ENCODE data around the gene ST6GALNAC3. TPM values are rescaled to one million over a fixed set of nuclear protein-coding genes. Genes with fewer than 3 reads are reported as not detected.

Gene ST6GALNAC3
- total and polyA plus RNA-seq, 2 donors from 2014 or later: 8.8 to 15.8 TPM

- no peak for FAIRE-seq
- no peak for DNase-seq
- no peaks in the 10 kb centered on the region for H3K27me3 ChIP-seq (ENCODE audit: control insufficient read depth, insufficient read depth, low read length)
- TF ChIP-seq, protein P1, sequence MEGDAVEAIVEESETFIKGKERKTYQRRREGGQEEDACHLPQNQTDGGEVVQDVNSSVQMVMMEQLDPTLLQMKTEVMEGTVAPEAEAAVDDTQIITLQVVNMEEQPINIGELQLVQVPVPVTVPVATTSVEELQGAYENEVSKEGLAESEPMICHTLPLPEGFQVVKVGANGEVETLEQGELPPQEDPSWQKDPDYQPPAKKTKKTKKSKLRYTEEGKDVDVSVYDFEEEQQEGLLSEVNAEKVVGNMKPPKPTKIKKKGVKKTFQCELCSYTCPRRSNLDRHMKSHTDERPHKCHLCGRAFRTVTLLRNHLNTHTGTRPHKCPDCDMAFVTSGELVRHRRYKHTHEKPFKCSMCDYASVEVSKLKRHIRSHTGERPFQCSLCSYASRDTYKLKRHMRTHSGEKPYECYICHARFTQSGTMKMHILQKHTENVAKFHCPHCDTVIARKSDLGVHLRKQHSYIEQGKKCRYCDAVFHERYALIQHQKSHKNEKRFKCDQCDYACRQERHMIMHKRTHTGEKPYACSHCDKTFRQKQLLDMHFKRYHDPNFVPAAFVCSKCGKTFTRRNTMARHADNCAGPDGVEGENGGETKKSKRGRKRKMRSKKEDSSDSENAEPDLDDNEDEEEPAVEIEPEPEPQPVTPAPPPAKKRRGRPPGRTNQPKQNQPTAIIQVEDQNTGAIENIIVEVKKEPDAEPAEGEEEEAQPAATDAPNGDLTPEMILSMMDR (IDR thresholded peaks at IDR 0.05; ENCODE audit: borderline replicate concordance, extremely low read depth, insufficient read depth): no peak
- H3K9ac ChIP-seq (ENCODE audit: low read length in 3 of 3): no peak overlapping the region
- H3K36me3 ChIP-seq (ENCODE audit: control insufficient read depth in 2 of 3, insufficient read depth in 3 of 3, low read length in 3 of 3): no peaks in the 10 kb centered on the region
- H3K9me3 ChIP-seq (ENCODE audit: control insufficient read depth in 2 of 3, insufficient read depth in 1 of 3, low read length in 3 of 3): no peaks in the 10 kb centered on the region
- intact Hi-C loops (cut with DNase I): no loop called here
- no peak overlapping the region for H3K27ac ChIP-seq (ENCODE audit: low read depth in 2 of 2, low read length in 2 of 2)
- H3K4me1 ChIP-seq (ENCODE audit: control insufficient read depth in 2 of 3, insufficient read depth in 2 of 3, low read depth in 1 of 3, low read length in 3 of 3): no peaks in the 10 kb centered on the region
- no peak overlapping the region for H3K4me3 ChIP-seq (ENCODE audit: low read length in 3 of 3)
These were observed 456.4 kb downstream of the ST6GALNAC3 start for GRCh38 chr1:76530953-76531352.

GRCh38 chr1:76541618-76542017 lies 467.1 kb downstream of the ST6GALNAC3 start:
- DNase-seq (no peak), FAIRE-seq (no peak)
- H3K9me3 ChIP-seq (ENCODE audit: control insufficient read depth in 2 of 3, insufficient read depth in 1 of 3, low read length in 3 of 3): no peaks in the 10 kb centered on the region
- H3K9ac ChIP-seq (ENCODE audit: low read length in 3 of 3): no peak overlapping the region
- H3K27ac ChIP-seq (ENCODE audit: low read depth in 2 of 2, low read length in 2 of 2): no peak overlapping the region
- H3K4me3 ChIP-seq (ENCODE audit: low read length in 3 of 3): no peak overlapping the region
- H3K4me1 ChIP-seq (ENCODE audit: control insufficient read depth in 2 of 3, insufficient read depth in 2 of 3, low read depth in 1 of 3, low read length in 3 of 3): no peaks in the 10 kb centered on the region
- H3K27me3 ChIP-seq (ENCODE audit: control insufficient read depth, insufficient read depth, low read length): no peaks in the 10 kb centered on the region
- no peaks in the 10 kb centered on the region for H3K36me3 ChIP-seq (ENCODE audit: control insufficient read depth in 2 of 3, insufficient read depth in 3 of 3, low read length in 3 of 3)
- TF ChIP-seq, protein P1 (IDR thresholded peaks at IDR 0.05; ENCODE audit: borderline replicate concordance, extremely low read depth, insufficient read depth): no peak
- intact Hi-C loops (cut with DNase I): no loop called here

GRCh38 chr1:76542359-76542758 lies 467.8 kb downstream of the ST6GALNAC3 start:
- no peak overlapping the region for H3K9ac ChIP-seq (ENCODE audit: low read length in 3 of 3)
- no peak overlapping the region for H3K4me3 ChIP-seq (ENCODE audit: low read length in 3 of 3)
- H3K27me3 ChIP-seq (ENCODE audit: control insufficient read depth, insufficient read depth, low read length): no peaks in the 10 kb centered on the region
- no peaks in the 10 kb centered on the region for H3K36me3 ChIP-seq (ENCODE audit: control insufficient read depth in 2 of 3, insufficient read depth in 3 of 3, low read length in 3 of 3)
- H3K9me3 ChIP-seq (ENCODE audit: control insufficient read depth in 2 of 3, insufficient read depth in 1 of 3, low read length in 3 of 3): no peaks in the 10 kb centered on the region
- TF ChIP-seq, protein P1 (IDR thresholded peaks at IDR 0.05; ENCODE audit: borderline replicate concordance, extremely low read depth, insufficient read depth): no peak
- DNase-seq (no peak), FAIRE-seq (no peak)
- intact Hi-C loops (cut with DNase I): no loop called here
- no peaks in the 10 kb centered on the region for H3K4me1 ChIP-seq (ENCODE audit: control insufficient read depth in 2 of 3, insufficient read depth in 2 of 3, low read depth in 1 of 3, low read length in 3 of 3)
- no peak overlapping the region for H3K27ac ChIP-seq (ENCODE audit: low read depth in 2 of 2, low read length in 2 of 2)

- H3K4me1 ChIP-seq (ENCODE audit: control insufficient read depth in 2 of 3, insufficient read depth in 2 of 3, low read depth in 1 of 3, low read length in 3 of 3): no peaks in the 10 kb centered on the region
- DNase-seq (no peak), FAIRE-seq (no peak)
- H3K27ac ChIP-seq (ENCODE audit: low read depth in 2 of 2, low read length in 2 of 2): no peak overlapping the region
- H3K36me3 ChIP-seq (ENCODE audit: control insufficient read depth in 2 of 3, insufficient read depth in 3 of 3, low read length in 3 of 3): no peaks in the 10 kb centered on the region
- H3K4me3 ChIP-seq (ENCODE audit: low read length in 3 of 3): no peak overlapping the region
- intact Hi-C loops (cut with DNase I): no loop called here
- TF ChIP-seq, protein P1 (IDR thresholded peaks at IDR 0.05; ENCODE audit: borderline replicate concordance, extremely low read depth, insufficient read depth): no peak
- H3K9ac ChIP-seq (ENCODE audit: low read length in 3 of 3): no peak overlapping the region
- no peaks in the 10 kb centered on the region for H3K27me3 ChIP-seq (ENCODE audit: control insufficient read depth, insufficient read depth, low read length)
- H3K9me3 ChIP-seq (ENCODE audit: control insufficient read depth in 2 of 3, insufficient read depth in 1 of 3, low read length in 3 of 3): no peaks in the 10 kb centered on the region
These were observed 468.9 kb downstream of the ST6GALNAC3 start for GRCh38 chr1:76543495-76543894.

Measured in kidney (tissue), 14 donors.